Activated naive CD4-positive, alpha-beta T cell (primary cell): ENCODE results near the gene GTF2H2.
"Not testable (repeated sequence)": the region's sequence is repeated elsewhere in the genome, so short reads cannot be mapped to it uniquely, and the experiment has no call there.

ENCODE experiments used
- DNase-seq, 4 experiments: peaks; one replicate each; lab custom pipeline; 2025; lab: John Stamatoyannopoulos, UW

The GTF2H2 gene

DNA sequence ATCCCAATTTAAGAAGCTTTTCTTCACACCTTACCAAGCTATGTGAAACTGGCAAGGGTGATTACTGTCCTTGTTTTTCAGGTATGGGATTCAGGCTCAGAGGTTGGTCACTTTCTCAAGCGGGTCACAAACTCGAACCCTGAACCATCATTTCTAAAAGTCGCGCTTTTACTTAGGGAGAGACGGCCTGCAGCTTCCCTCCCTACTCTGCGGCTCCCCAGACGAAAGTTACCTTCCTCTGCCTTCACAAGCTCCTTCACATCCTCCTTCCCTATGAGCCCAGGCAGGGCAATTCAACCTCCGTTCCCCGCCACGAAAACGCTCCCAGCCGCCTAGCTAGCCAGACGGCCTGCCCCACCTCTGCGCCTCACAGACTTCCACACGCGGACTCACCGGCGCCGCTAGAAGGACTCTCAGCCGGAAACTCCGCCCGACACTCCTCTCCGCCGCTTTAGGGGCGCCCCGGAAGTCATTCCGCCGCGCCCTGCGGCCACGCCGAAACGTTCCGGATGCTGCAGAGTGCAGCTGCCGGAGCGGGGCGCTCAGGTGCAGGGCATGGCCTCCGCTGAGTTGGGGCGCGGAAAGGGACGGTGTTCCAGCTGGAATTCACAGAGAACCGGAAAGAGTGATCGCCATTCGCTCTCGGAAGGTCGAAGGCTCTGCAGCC, at the start of gene GTF2H2:
Gene GTF2H2, minus strand, starts transcription at position 415 of the 667 bp plus-strand sequence. CDS start 4,913 bp downstream, outside the sequence.
- DNase-seq, result not testable (repeated sequence)

GRCh38 chr5:71109730-71110275, 42.3 kb upstream of the GTF2H2 start:
- DNase-seq, result not testable (repeated sequence)

- not testable (repeated sequence) for DNase-seq
Measured at GRCh38 chr5:71099996-71100395, 32.5 kb upstream of the GTF2H2 start.

DNA sequence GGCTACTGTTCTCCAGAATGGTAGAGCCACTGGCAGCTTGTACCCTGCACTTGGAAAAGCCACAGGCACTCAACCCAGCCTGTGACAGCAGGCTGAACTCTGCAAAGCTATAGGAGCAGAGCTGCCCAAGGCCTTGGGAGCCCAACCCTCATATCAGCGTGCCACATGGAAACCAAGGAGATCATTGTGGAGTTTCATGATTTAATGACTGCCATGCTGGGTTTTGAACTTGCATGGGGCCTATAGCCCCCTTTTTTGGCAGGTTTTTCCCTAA, 30.4 kb upstream of the GTF2H2 start:
- DNase-seq, result not testable (repeated sequence)

GRCh38 chr5:71097173-71097929, 29.9 kb upstream of the GTF2H2 start:
- DNase-seq, result not testable (repeated sequence)

GRCh38 chr5:71089773-71090172, 22.3 kb upstream of the GTF2H2 start:
- not testable (repeated sequence) for DNase-seq

DNA sequence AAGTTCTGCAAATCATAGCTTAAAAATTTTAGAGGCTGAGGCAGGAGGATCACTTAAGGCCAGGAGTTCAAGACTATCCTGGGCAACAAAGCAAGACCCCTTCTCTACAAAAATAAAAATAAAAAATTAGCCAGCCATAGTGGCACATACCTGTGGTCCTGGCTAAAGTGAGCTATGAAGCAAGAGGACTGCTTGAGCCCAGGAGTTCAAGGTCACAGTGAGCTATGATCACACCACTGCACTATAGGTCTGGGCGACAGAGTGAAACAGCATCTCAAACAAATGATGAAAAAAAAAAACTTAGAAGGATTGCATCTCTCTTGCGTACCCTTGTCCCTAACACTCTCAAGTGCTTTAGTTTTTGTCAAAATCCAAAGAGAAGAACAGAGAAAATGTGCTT, 21.3 kb upstream of the GTF2H2 start:
- not testable (repeated sequence) for DNase-seq

- not testable (repeated sequence) for DNase-seq
Measured at GRCh38 chr5:71086145-71086544, 18.7 kb upstream of the GTF2H2 start.

GRCh38 chr5:71084280-71085063, 17.0 kb upstream of the GTF2H2 start:
- DNase-seq, result not testable (repeated sequence)

GRCh38 chr5:71082898-71083297, 15.4 kb upstream of the GTF2H2 start:
- DNase-seq, result not testable (repeated sequence)

DNA sequence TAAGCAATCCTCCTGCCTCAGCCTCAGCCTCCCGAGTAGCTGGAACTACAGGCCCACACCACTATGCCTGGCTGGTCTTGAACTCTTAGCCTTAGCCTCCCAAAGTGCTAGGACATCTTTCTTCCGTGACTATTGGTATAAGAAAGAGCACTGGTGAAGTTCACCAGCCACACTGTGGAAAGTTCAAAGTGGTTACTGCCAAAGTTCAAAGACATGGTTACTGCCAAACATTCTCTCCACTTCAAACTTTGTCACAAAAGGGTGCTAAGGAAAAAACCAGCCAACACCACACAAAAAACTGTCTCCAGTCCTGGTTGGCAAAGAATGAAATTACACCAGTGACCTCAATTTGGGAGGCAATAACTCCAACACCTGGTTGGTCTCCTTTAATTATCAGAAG, 14.9 kb upstream of the GTF2H2 start:
- not testable (repeated sequence) for DNase-seq

DNA sequence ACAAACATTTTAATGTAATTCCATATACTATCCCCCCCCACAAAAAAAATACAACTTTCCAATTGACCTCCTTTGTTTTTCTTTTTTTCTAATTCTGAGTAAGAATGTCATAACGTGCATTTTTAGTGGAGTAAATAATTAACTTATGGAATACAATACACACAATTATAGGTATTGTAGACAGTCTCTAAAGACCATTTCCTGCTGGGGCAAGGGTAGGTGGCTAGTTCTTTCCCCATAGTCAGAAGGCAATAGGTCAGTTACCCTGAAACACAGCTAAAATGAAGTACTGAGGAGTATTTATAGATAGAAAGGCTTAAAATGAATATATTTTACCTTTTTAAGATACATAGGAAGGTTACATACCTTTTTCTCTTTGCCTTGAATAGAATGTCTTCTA, 6.2 kb downstream of the GTF2H2 start:
- not testable (repeated sequence) for DNase-seq

GRCh38 chr5:71059426-71059825, 8.1 kb downstream of the GTF2H2 start:
- DNase-seq, result not testable (repeated sequence)

GRCh38 chr5:71044808-71045207, 22.7 kb downstream of the GTF2H2 start:
- not testable (repeated sequence) for DNase-seq

DNA sequence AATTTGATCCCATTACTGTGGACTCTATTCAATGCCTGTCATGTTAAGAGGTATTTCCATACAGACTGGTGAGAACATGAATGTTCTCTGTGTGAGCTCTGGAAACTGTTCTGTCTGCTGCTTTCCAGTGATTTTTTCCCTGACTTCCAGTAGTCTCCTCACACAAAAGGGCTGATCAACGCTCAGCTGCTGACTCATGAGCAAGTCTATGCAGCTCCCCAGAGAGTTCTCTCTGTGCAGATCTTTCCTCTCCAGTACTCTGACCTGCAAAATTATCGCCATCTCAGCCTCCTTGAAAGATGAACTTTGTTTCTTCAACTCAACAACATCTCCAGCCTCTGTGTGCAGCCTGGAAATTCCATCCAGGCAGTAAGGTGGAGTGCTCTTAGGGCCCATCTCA, 23.3 kb downstream of the GTF2H2 start:
- DNase-seq, result not testable (repeated sequence)

GRCh38 chr5:71031046-71031776, 36.3 kb downstream of the GTF2H2 start:
- DNase-seq, result not testable (repeated sequence)

DNA sequence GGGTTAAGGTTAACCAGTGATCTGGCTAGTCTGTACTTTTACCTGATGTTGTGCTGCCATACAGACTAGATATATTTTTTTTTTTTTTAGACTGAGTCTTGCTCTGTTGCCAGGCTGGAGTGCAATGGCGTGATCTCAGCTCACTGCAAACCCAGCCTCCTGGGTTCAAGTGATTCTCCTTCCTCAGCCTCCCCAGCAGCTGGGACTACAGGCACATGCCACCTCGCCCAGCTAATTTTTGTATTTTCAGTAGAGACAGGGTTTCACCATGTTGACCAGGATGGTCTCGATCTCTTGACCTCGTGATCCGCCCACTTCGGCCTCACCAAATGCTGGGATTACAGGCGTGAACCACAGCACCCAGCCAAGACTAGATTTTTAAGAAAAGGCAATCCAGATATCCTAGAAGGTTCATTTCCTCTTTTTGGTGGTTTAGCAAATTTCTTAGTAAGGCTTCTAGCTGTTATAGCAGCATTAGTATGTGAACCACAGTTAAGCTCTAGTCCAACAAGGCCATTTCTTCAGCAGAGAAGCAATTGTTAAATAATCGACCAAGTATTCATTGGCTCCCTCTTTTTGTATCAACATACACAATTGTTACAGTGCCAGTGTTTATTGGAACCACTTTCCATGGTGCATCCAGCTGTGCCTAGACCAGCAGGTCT, 42.1 kb downstream of the GTF2H2 start, which contains the start of gene NAIP:
Gene NAIP, minus strand, starts transcription at position 51 of the 665 bp plus-strand sequence. CDS start 12,424 bp downstream, outside the sequence.
- DNase-seq, result not testable (repeated sequence)

- not testable (repeated sequence) for DNase-seq
Measured at GRCh38 chr5:71020643-71021042, 46.8 kb downstream of the GTF2H2 start.

DNA sequence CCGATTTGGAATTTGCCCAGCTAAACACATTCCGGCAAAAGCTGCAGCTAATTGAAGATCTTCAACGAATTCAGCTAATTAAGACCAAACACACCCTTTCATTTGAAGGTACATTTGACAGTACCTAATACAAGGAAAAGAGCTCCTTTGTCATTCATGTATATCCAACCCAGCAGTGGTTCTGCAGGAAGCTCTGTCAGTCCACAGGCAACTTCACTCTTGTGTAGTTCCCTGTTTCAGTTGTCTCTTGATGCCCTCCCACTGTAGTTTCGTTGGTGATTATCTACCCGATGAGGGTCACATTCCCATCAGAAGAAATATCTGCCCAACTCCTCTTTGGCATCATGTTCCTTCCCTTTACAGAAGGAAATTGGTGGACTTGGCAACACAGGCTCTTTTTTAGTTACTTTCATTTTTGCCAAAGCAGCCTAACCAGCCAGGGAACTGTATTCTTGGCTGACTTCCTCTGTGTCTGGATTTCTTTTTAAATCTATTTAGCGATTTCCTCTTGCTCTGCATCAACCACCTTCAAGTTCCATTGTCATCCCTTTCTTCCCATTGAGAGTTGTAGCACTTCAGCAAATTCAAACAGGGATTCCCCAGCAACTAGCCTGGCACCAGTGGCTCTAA, 49.0 kb downstream of the GTF2H2 start:
- not testable (repeated sequence) for DNase-seq

DNA sequence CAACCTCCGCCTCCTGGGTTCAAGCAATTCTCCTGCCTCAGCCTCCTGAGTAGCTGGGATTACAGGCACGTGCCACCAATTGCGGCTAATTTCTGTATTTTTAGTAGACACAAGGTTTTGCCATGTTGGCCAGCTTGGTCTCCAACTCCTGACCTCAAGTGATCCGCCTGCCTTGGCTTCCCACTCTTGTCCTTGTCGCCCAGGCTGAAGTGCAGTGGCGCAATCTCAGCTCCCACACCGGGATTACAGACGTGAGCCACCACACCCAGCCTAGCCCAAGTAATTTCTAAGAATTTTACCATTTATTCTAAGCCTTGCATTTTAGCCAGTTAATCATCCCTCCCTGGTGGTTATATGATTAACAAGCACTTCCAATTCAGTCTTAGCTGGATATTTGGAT, 53.3 kb downstream of the GTF2H2 start:
- DNase-seq, result no peak
